Natural killer cell (primary cell): ENCODE data around the gene IFRD2. TPM values are rescaled to one million over a fixed set of nuclear protein-coding genes. Genes with fewer than 3 reads are reported as not detected.

Experiments
- ATAC-seq, 3 donors: fragments of 150-1000 bp in 2 of 3; fragments of 200-7000 bp in 1 of 3; cut with Tn5 transposase; 1 replicate in 1 of 3; 2 replicates in 2 of 3; pipeline ENCODE4 v1.10.0; 2021; ENCODE audit warnings: mild to moderate bottlenecking in 2 of 3, moderate library complexity in 2 of 3
- DNase-seq, 2 donors: peaks; one replicate each; pipeline versions ENCODE4 v3.0.0 to v3.0.0-alpha.2; 2013 to 2021; ENCODE audit warnings: mixed read lengths in 1 of 2
- H3K27ac ChIP-seq: one replicate; pipeline ENCODE4 v1.5.1; 2013; ENCODE audit warnings: mild to moderate bottlenecking, low read length
- H3K27me3 ChIP-seq: one replicate; pipeline ENCODE4 v1.6.1; 2013; ENCODE audit warnings: low read length; ENCODE audit not compliant: control insufficient read depth, insufficient read depth
- H3K36me3 ChIP-seq: one replicate; pipeline ENCODE4 v1.6.1; 2013; ENCODE audit warnings: low read length; ENCODE audit not compliant: control insufficient read depth, insufficient read depth
- H3K4me1 ChIP-seq: one replicate; pipeline ENCODE4 v1.6.1; 2013; ENCODE audit warnings: low read length; ENCODE audit not compliant: control insufficient read depth, insufficient read depth
- H3K4me3 ChIP-seq: one replicate; pipeline ENCODE4 v1.5.1; 2013; ENCODE audit warnings: low read length
- H3K9me3 ChIP-seq: one replicate; pipeline ENCODE4 v1.6.1; 2013; ENCODE audit warnings: low read length; ENCODE audit not compliant: control insufficient read depth, insufficient read depth
- H3K27ac Mint-ChIP-seq, 2 donors: one replicate each; pipeline ENCODE4 v1.8.0; 2022; ENCODE audit warnings: mild to moderate bottlenecking in 2 of 2, mixed read lengths in 2 of 2, moderate library complexity in 1 of 2
- H3K27me3 Mint-ChIP-seq, 2 donors: one replicate each; pipeline ENCODE4 v1.8.0; 2022; ENCODE audit warnings: low read depth in 2 of 2, mixed read lengths in 2 of 2
- H3K36me3 Mint-ChIP-seq: one replicate; pipeline ENCODE4 v1.8.0; 2022; ENCODE audit warnings: mixed read lengths
- H3K4me1 Mint-ChIP-seq, 2 donors: one replicate each; pipeline ENCODE4 v1.8.0; 2022; ENCODE audit warnings: mixed read lengths in 2 of 2
- H3K4me3 Mint-ChIP-seq: one replicate; pipeline ENCODE4 v1.8.0; 2022; ENCODE audit warnings: mild to moderate bottlenecking, moderate library complexity, mixed read lengths
- H3K9me3 Mint-ChIP-seq, 2 donors: one replicate each; pipeline ENCODE4 v1.8.0; 2022; ENCODE audit warnings: mixed read lengths in 2 of 2
- CTCF ChIP-seq: fragments of 200-600 bp; IDR thresholded peaks from one replicate; pipeline ENCODE4 v1.8.0; 2022; ENCODE audit warnings: antibody characterized with exemption
- WGBS: methylation state at CpG from one replicate; pipeline ENCODE4 v1.1.7; 2013; ENCODE audit warnings: missing lambda C conversion rate; ENCODE audit not compliant: insufficient coverage; 5-methylcytosine and 5-hydroxymethylcytosine counted together
- intact Hi-C: fragments of 100-400 bp; cut with micrococcal nuclease; formaldehyde crosslinking; loops from one replicate; pipeline ENCODE4 v1.14.2; 2022
- total RNA-seq, 4 donors: library from RNA; stranded (reverse); fragments of 120-200 nt in 1 of 4; gene quantifications; one replicate each; pipeline versions ENCODE4 v1.2.3 to v1.2.4, GENCODE V29; 2013 to 2022

The IFRD2 gene
- total RNA-seq, 3 donors from 2014 or later (not counting 1 experiment from before 2014, with no cell fraction given), result 27.8 to 39.1 (median 32.1) TPM

- Histone ChIP-seq H3K9me3 (no peaks in the 10 kb centered on the region), H3K27me3 (no peaks in the 10 kb centered on the region), H3K4me1 (peaks cover 59% of the 10 kb centered on the region), H3K36me3 (peaks cover 8% of the 10 kb centered on the region), H3K27ac (no peak overlapping the region), H3K4me3 (no peak overlapping the region)
- 61% methylated on average over 5 of the region's 5 CpGs for WGBS
- DNase-seq (no peak), ATAC-seq (no peak)
- Mint-ChIP-seq H3K9me3 (no peaks in the 10 kb centered on the region), H3K4me1 (peaks cover 18 to 54% of the 10 kb centered on the region in 2 donors), H3K27ac (peak overlapping the region; percentile 50 to 64), H3K27me3 (no peaks in the 10 kb centered on the region), H3K36me3 (no peaks in the 10 kb centered on the region), H3K4me3 (no peak overlapping the region)
- no peak for TF ChIP-seq CTCF
- intact Hi-C loops, result no loop called here
Observed at GRCh38 chr3:50323614-50324199, 31.5 kb upstream of the IFRD2 start.

GRCh38 chr3:50323092-50323600, 30.9 kb upstream of the IFRD2 start:
- intact Hi-C loops, result no loop called here
- Mint-ChIP-seq H3K4me3 (peak overlapping the region; percentile 28), H3K4me1 (peaks cover 17 to 55% of the 10 kb centered on the region in 2 donors), H3K36me3 (no peaks in the 10 kb centered on the region), H3K27ac (peak overlapping the region; percentile 50 to 64), H3K9me3 (no peaks in the 10 kb centered on the region), H3K27me3 (no peaks in the 10 kb centered on the region)
- Histone ChIP-seq H3K27me3 (no peaks in the 10 kb centered on the region), H3K9me3 (no peaks in the 10 kb centered on the region), H3K4me3 (no peak overlapping the region), H3K27ac (no peak overlapping the region), H3K36me3 (peaks cover 8% of the 10 kb centered on the region), H3K4me1 (peaks cover 59% of the 10 kb centered on the region)
- TF ChIP-seq CTCF, result no peak
- DNase-seq (no peak), ATAC-seq (no peak)
- 59% methylated on average over 4 of the region's 4 CpGs for WGBS

GRCh38 chr3:50322386-50323091, 30.3 kb upstream of the IFRD2 start, which contains the start of gene HYAL2:
Gene HYAL2, minus strand, starts transcription at chr3:50322745. Its CDS starts 2,256 bp downstream, at chr3:50320489.
- Histone ChIP-seq H3K9me3 (no peaks in the 10 kb centered on the region), H3K4me3 (peak within 1 kb of the TSS; percentile 66), H3K27me3 (no peaks in the 10 kb centered on the region), H3K27ac (peak within 1 kb of the TSS; percentile 91), H3K36me3 (peaks cover 8% of the 10 kb centered on the region), H3K4me1 (peaks cover 61% of the 10 kb centered on the region)
- WGBS, result 81% methylated on average over 31 of the region's 31 CpGs
- ATAC-seq (no peak), DNase-seq (no peak)
- TF ChIP-seq CTCF, result no peak
- Mint-ChIP-seq H3K27ac (peak within 1 kb of the TSS; percentile 74 to 87), H3K27me3 (no peaks in the 10 kb centered on the region), H3K4me1 (peaks cover 12 to 49% of the 10 kb centered on the region in 2 donors), H3K4me3 (peak within 1 kb of the TSS; percentile 85), H3K9me3 (no peaks in the 10 kb centered on the region), H3K36me3 (no peaks in the 10 kb centered on the region)
- intact Hi-C loops, result no loop called here
